H1 (cell line): ENCODE results near the gene GPX4. TPM values are rescaled to one million over a fixed set of nuclear protein-coding genes. Genes with fewer than 3 reads are reported as not detected.

Source experiments
- ATF3 ChIP-seq: IDR thresholded peaks from 2 replicates; pipeline ENCODE4 v1.6.1; 2011; ENCODE audit warnings: low read depth, mild to moderate bottlenecking, low read length; ENCODE audit not compliant: insufficient read depth
- CREB1 ChIP-seq: IDR thresholded peaks from 2 replicates; pipeline ENCODE4 v1.6.1; 2012; ENCODE audit warnings: inconsistent platforms
- E2F6 ChIP-seq: IDR thresholded peaks from 2 replicates; pipeline ENCODE4 v1.6.1; 2012; ENCODE audit warnings: inconsistent platforms
- RBBP5 ChIP-seq: IDR thresholded peaks from 2 replicates; pipeline ENCODE4 v1.7.1; 2012; ENCODE audit warnings: low read depth, mild to moderate bottlenecking, inconsistent platforms, low read length, moderate library complexity, borderline replicate concordance
- SIN3A ChIP-seq, 2 experiments: IDR thresholded peaks in 1 of 2; conservative IDR thresholded peaks in 1 of 2; 2 replicates each; pipeline ENCODE4 v1.6.1; 2011 to 2012; ENCODE audit warnings: low read length in 2 of 2, improper control_type of control experiment in 1 of 2, low read depth in 1 of 2, mild to moderate bottlenecking in 1 of 2
- SP4 ChIP-seq: IDR thresholded peaks from 2 replicates; pipeline ENCODE4 v1.6.1; 2012; ENCODE audit warnings: low read length, inconsistent platforms
- TEAD4 ChIP-seq: IDR thresholded peaks from 2 replicates; pipeline ENCODE4 v1.6.1; 2012; ENCODE audit warnings: low read depth, low read length, inconsistent platforms, mixed read lengths
- polyA plus RNA-seq, 7 experiments: library from polyadenylated mRNA; depleted of rRNA in 3 of 7; stranded (reverse) in 5 of 7; unstranded in 2 of 7; fragments of >200 nt in 5 of 7; fragments of 200-250 nt in 2 of 7; gene quantifications; 1 replicate in 5 of 7; 2 replicates in 1 of 7; 4 replicates in 1 of 7; pipeline versions ENCODE4 v1.2.1 to v1.2.3, GENCODE V29; 2011 to 2013; ENCODE audit warnings: missing spikeins in 2 of 7, mixed read lengths in 2 of 7
- total RNA-seq: library from RNA; stranded (reverse); fragmentation: NEBNext Ultra II Directional; extraction: Animal tissue kit (Norgen Biotek cat#: 25700); gene quantifications from 2 replicates; pipeline ENCODE4 v1.2.1, GENCODE V29; 2021

The GPX4 gene
- total and polyA plus RNA-seq, 2 of the 8 experiments (the other 6 are each of a cell fraction or from before 2014, with no cell fraction given) = 342 to 693 TPM

GRCh38 chr19:1132552-1133383, 29.0 kb downstream of the GPX4 start (continued):
- TF ChIP-seq SIN3A (conservative IDR thresholded peaks at IDR 0.05 in 1 of 2, IDR thresholded peaks at IDR 0.05 in 1 of 2; ENCODE audit: low read depth in 1 of 2, low read length in 2 of 2) = no peak
- TF ChIP-seq E2F6 = no peak
- no peak for TF ChIP-seq CREB1
- no peak for TF ChIP-seq RBBP5
- TF ChIP-seq TEAD4 = no peak
- no peak for TF ChIP-seq SP4
- no peak for TF ChIP-seq ATF3
